Esophagus squamous epithelium (tissue), 5 donors: Measurements from ENCODE around the gene MMP27. TPM values are rescaled to one million over a fixed set of nuclear protein-coding genes. Genes with fewer than 3 reads are reported as not detected.
A peak's percentile ranks its signal among the peaks of the same experiment; 100 is the strongest.
"Not testable (repeated sequence)": the region's sequence is repeated elsewhere in the genome, so short reads cannot be mapped to it uniquely, and the experiment has no call there.

Experiments
- DNase-seq: peaks from one replicate; lab custom pipeline; 2025; lab: John Stamatoyannopoulos, UW
- H3K27ac ChIP-seq, 4 donors: fragments of 200-600 bp; sonication (generic); one replicate each; pipeline ENCODE4 v1.5.1; 2016 to 2019; ENCODE audit warnings: mild to moderate bottlenecking in 1 of 4
- H3K27me3 ChIP-seq, 4 donors: fragments of 200-600 bp; sonication (generic); 1 replicate in 3 of 4; 2 replicates in 1 of 4; pipeline versions ENCODE4 v1.5.1 to v1.6.0; 2017 to 2021; ENCODE audit warnings: antibody characterized with exemption in 1 of 4
- H3K36me3 ChIP-seq, 3 donors: fragments of 200-600 bp; sonication (generic); one replicate each; pipeline ENCODE4 v1.5.1; 2016 to 2019
- H3K4me1 ChIP-seq, 3 donors: fragments of 200-600 bp; sonication (generic); one replicate each; pipeline ENCODE4 v1.5.1; 2017 to 2019
- H3K4me3 ChIP-seq, 4 donors: fragments of 200-600 bp; sonication (generic); 1 replicate in 3 of 4; 2 replicates in 1 of 4; pipeline ENCODE4 v1.5.1; 2016 to 2019; ENCODE audit warnings: mild to moderate bottlenecking in 2 of 4, moderate library complexity in 1 of 4
- H3K9me3 ChIP-seq, 3 donors: fragments of 200-600 bp; sonication (generic); one replicate each; pipeline ENCODE4 v1.5.1; 2016 to 2019
- CTCF ChIP-seq, 6 experiments: fragments of 450-650 bp in 4 of 6; fragments of 200-600 bp in 2 of 6; sonication (generic) in 2 of 6; IDR thresholded peaks; one replicate each; pipeline ENCODE4 v1.5.1; 2016 to 2019; ENCODE audit warnings: antibody characterized with exemption in 6 of 6, mild to moderate bottlenecking in 4 of 6, moderate library complexity in 4 of 6
- POLR2A ChIP-seq, 4 donors: fragments of 450-650 bp; IDR thresholded peaks; one replicate each; pipeline ENCODE4 v1.6.1; 2017; ENCODE audit warnings: antibody characterized with exemption in 4 of 4, mild to moderate bottlenecking in 4 of 4, moderate library complexity in 3 of 4
- WGBS, 2 donors: methylation state at CpG; one replicate each; pipeline ENCODE4 v1.1.5; 2018; 5-methylcytosine and 5-hydroxymethylcytosine counted together
- intact Hi-C: fragments of 100-400 bp; cut with DNase I; formaldehyde crosslinking; loops from one replicate; pipeline ENCODE4 v1.15.0; 2022
- total RNA-seq, 4 donors: library from RNA; depleted of rRNA; stranded (reverse); fragments of >200 nt; gene quantifications; one replicate each; pipeline ENCODE4 v1.1.0, GENCODE V29; 2016
- donor health status: DM: yes; HTN: yes; CAD: no.

MMP27 gene
- total RNA-seq, 4 donors from 2014 or later: 0.19 TPM; not detected in 3

GRCh38 chr11:102734650-102735049 is 29.1 kb upstream of the MMP27 start:
- Histone ChIP-seq H3K36me3 (no peaks in the 10 kb centered on the region), H3K27me3 (no peaks in the 10 kb centered on the region), H3K4me1 (no peaks in the 10 kb centered on the region), H3K4me3 (no peak overlapping the region), H3K27ac (no peak overlapping the region), H3K9me3 (no peaks in the 10 kb centered on the region)
- intact Hi-C loops: loop anchor here (10.0 kb wide), 1 partner anchor 210 kb away; no protein-coding TSS in a partner anchor
- no peak for TF ChIP-seq POLR2A (IDR thresholded peaks at IDR 0.05)
- peak in 1 of 6 experiments; percentile 10 for TF ChIP-seq CTCF (IDR thresholded peaks at IDR 0.05)
- no peak for DNase-seq

- H3K27me3 ChIP-seq: no peaks in the 10 kb centered on the region
- intact Hi-C loops: loop anchor here (10.0 kb wide), 1 partner anchor 211 kb away; no protein-coding TSS in a partner anchor
- no peaks in the 10 kb centered on the region for H3K9me3 ChIP-seq
- no peaks in the 10 kb centered on the region for H3K36me3 ChIP-seq
- no peak overlapping the region for H3K4me3 ChIP-seq
- no peak overlapping the region for H3K27ac ChIP-seq
- TF ChIP-seq CTCF (IDR thresholded peaks at IDR 0.05) (peak in 5 of 6 experiments; percentile 57 to 88 (median 68)), POLR2A (IDR thresholded peaks at IDR 0.05) (no peak)
- WGBS, 2 donors: 44 to 61% methylated on average over 8 of the region's 8 CpGs
- no peak for DNase-seq
- H3K4me1 ChIP-seq: no peaks in the 10 kb centered on the region
Measured at GRCh38 chr11:102733232-102733875, 27.8 kb upstream of the MMP27 start.

- not testable (repeated sequence) for H3K9me3 ChIP-seq
- 25 to 63% methylated on average over 5 to 8 of the region's 8 CpGs for WGBS, 2 donors
Measured at GRCh38 chr11:102730944-102731343, 25.4 kb upstream of the MMP27 start.

GRCh38 chr11:102729849-102730815 is 24.6 kb upstream of the MMP27 start:
- 59 to 63% methylated on average over 9 of the region's 9 CpGs for WGBS, 2 donors
- H3K36me3 ChIP-seq: no peaks in the 10 kb centered on the region
- intact Hi-C loops: loop anchor here (10.0 kb wide), 1 partner anchor 215 kb away; no protein-coding TSS in a partner anchor

More at GRCh38 chr11:102730944-102731343, 25.4 kb upstream of the MMP27 start:
- H3K4me1 ChIP-seq, H3K27me3 ChIP-seq, H3K36me3 ChIP-seq, DNase-seq, H3K4me3 ChIP-seq, H3K27ac ChIP-seq: not testable (repeated sequence)
- intact Hi-C loops: loop anchor here (10.0 kb wide), 1 partner anchor 214 kb away; no protein-coding TSS in a partner anchor

GRCh38 chr11:102727890-102728289 is 22.3 kb upstream of the MMP27 start:
- DNase-seq: no peak
- Histone ChIP-seq H3K9me3 (no peaks in the 10 kb centered on the region), H3K4me1 (no peaks in the 10 kb centered on the region), H3K27ac (no peak overlapping the region), H3K36me3 (no peaks in the 10 kb centered on the region), H3K27me3 (no peaks in the 10 kb centered on the region), H3K4me3 (no peak overlapping the region)
- WGBS, 2 donors: 66 to 88% methylated on average over 2 of the region's 2 CpGs
- no peak for TF ChIP-seq POLR2A (IDR thresholded peaks at IDR 0.05)
- intact Hi-C loops: no loop called here

More at GRCh38 chr11:102729849-102730815, 24.6 kb upstream of the MMP27 start:
- no peak for DNase-seq
- Histone ChIP-seq H3K4me1 (no peaks in the 10 kb centered on the region), H3K27ac (no peak overlapping the region), H3K27me3 (no peaks in the 10 kb centered on the region), H3K4me3 (no peak overlapping the region), H3K9me3 (no peaks in the 10 kb centered on the region)
- TF ChIP-seq POLR2A (IDR thresholded peaks at IDR 0.05): no peak
- no peak for TF ChIP-seq CTCF (IDR thresholded peaks at IDR 0.05)
